Panc1 (cell line): ENCODE data around the gene TRNAU1AP. TPM values are rescaled to one million over a fixed set of nuclear protein-coding genes. Genes with fewer than 3 reads are reported as not detected.

Source experiments
- ATAC-seq: fragments of 200-7000 bp; cut with Tn5 transposase; 2 replicates; pipeline ENCODE4 v1.9.1; 2020; ENCODE audit warnings: mild to moderate bottlenecking, moderate library complexity
- BruUV-seq: library from RNA; stranded (reverse); fragments of 400-500 nt; replicated peaks from 2 replicates; lab custom pipeline; 2021; lab: Mats Ljungman, UMichigan
- CTCF ChIA-PET: fragments of 300-600 bp; sonication (Branson Sonifier 250); formaldehyde crosslinking; loops from one replicate; lab custom pipeline; 2022; ENCODE audit warnings: antibody characterized with exemption; lab: Charles Lee
- POLR2A ChIA-PET: fragments of 300-600 bp; sonication (Branson Sonifier 250); formaldehyde crosslinking; loops from one replicate; lab custom pipeline; 2022; ENCODE audit warnings: antibody characterized with exemption; lab: Charles Lee
- DNase-seq: peaks from one replicate; pipeline ENCODE4 v3.0.0-alpha.2; 2010; ENCODE audit warnings: low read depth, low spot score
- H3K27ac ChIP-seq: 2 replicates; pipeline ENCODE4 v1.5.1; 2011; ENCODE audit warnings: mild to moderate bottlenecking, low read length, inconsistent platforms
- H3K27me3 ChIP-seq: fragments of 200-500 bp; sonication (Bioruptor generic); 2 replicates; pipeline ENCODE4 v1.6.0; 2014; ENCODE audit warnings: low read length, inconsistent platforms; ENCODE audit not compliant: control insufficient read depth, insufficient read depth
- H3K36me3 ChIP-seq: fragments of 200-500 bp; sonication (Bioruptor generic); 2 replicates; pipeline ENCODE4 v1.5.1; 2014; ENCODE audit warnings: inconsistent platforms, mild to moderate bottlenecking, low read length, moderate library complexity; ENCODE audit not compliant: control insufficient read depth, insufficient read depth
- H3K4me1 ChIP-seq: 2 replicates; pipeline ENCODE4 v1.5.1; 2011; ENCODE audit warnings: inconsistent platforms, mild to moderate bottlenecking, low read length, moderate library complexity; ENCODE audit not compliant: control insufficient read depth, insufficient read depth
- H3K4me3 ChIP-seq, 2 experiments: 2 replicates each; pipeline ENCODE4 v1.5.1; 2011 to 2012; ENCODE audit warnings: low read depth in 2 of 2, low read length in 2 of 2, mild to moderate bottlenecking in 2 of 2, inconsistent platforms in 1 of 2, moderate library complexity in 1 of 2
- H3K9me3 ChIP-seq: fragments of 200-500 bp; sonication (Bioruptor generic); 2 replicates; pipeline ENCODE4 v1.5.1; 2014; ENCODE audit warnings: low read depth, mild to moderate bottlenecking, inconsistent platforms, low read length, moderate library complexity; ENCODE audit not compliant: control insufficient read depth, insufficient read depth
- POLR2AphosphoS5 ChIP-seq: IDR thresholded peaks from 2 replicates; pipeline ENCODE4 v1.6.1; 2012; ENCODE audit warnings: mild to moderate bottlenecking, low read depth, low read length, moderate library complexity
- SIN3A ChIP-seq: IDR thresholded peaks from 2 replicates; pipeline ENCODE4 v1.6.1; 2012; ENCODE audit warnings: low read depth, mild to moderate bottlenecking, low read length, moderate library complexity, borderline replicate concordance; ENCODE audit not compliant: insufficient read depth
- TCF7L2 ChIP-seq: IDR thresholded peaks from 2 replicates; pipeline ENCODE4 v1.6.1; 2011; ENCODE audit warnings: mild to moderate bottlenecking, low read depth, low read length, inconsistent platforms
- in situ Hi-C: cut with HindIII; loops from 2 replicates; pipeline ENCODE4 v1.10.0; 2016; ENCODE audit warnings: low sequenced_read_pairs, low pct_unique_long_range_greater_than_20kb
- intact Hi-C: fragments of 100-400 bp; cut with micrococcal nuclease; formaldehyde crosslinking; loops from one replicate; pipeline ENCODE4 v1.10.0; 2022; ENCODE audit not compliant: unreplicated experiment
- total RNA-seq: library from RNA; stranded (reverse); gene quantifications from one replicate; pipeline ENCODE4 v1.2.1, GENCODE V29; 2021; ENCODE audit not compliant: unreplicated experiment
- TF ChIP-seq, protein P1 (sequence below): fragments of 450-650 bp; IDR thresholded peaks from 2 replicates; pipeline ENCODE4 v1.5.1; 2017; ENCODE audit warnings: mild to moderate bottlenecking
- TF ChIP-seq, protein P2 (sequence below), 2 experiments: IDR thresholded peaks; 2 replicates each; pipeline ENCODE4 v1.6.1; 2011 to 2012; ENCODE audit warnings: low read depth in 2 of 2, control low read depth in 1 of 2, low read length in 1 of 2, mild to moderate bottlenecking in 1 of 2, moderate library complexity in 1 of 2; ENCODE audit not compliant: insufficient read depth in 1 of 2

Gene TRNAU1AP
- total RNA-seq, 1 experiment from 2014 or later, result 39.1 TPM

DNA sequence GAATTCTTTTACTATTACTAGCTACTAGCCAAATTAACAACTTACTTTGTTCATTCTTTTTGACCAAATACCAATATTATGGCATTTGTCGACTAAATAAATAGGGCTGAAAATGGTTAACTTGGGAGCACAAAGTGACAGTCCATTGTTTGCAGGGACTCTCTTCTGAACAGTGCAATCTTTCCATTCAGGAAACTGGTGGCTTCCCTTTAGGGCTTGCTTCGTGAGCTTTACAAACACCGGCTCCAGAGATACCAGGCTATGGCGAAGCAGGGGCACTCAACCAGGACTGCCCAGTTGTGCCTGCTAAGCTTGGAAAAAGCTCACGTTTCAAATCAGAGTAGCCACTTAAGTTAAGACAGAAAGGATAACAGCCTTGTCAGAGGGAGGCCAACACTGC lies 51.5 kb downstream of the TRNAU1AP start:
- H3K4me3 ChIP-seq, result no peak overlapping the region
- no TSS peak for BruUV-seq
- no peaks in the 10 kb centered on the region for H3K27me3 ChIP-seq
- no peak for ATAC-seq
- ChIA-PET POLR2A (interaction anchor here (1.1 kb wide), 1 partner anchor 11 kb away, joined by 3 read pairs; no protein-coding TSS in a partner anchor), CTCF (interaction anchor here (0.6 kb wide), 1 partner anchor 93 kb away, joined by 7 read pairs; no protein-coding TSS in a partner anchor)
- no peaks in the 10 kb centered on the region; the same call in none of the 2 replicates for H3K36me3 ChIP-seq
- in situ Hi-C loops (no loop called here), intact Hi-C loops (loop anchor here (5.0 kb wide), 1 partner anchor 87 kb away; no protein-coding TSS in a partner anchor)
- H3K9me3 ChIP-seq, result no peaks in the 10 kb centered on the region
- DNase-seq, result no peak
- H3K27ac ChIP-seq, result no peak overlapping the region
- TF ChIP-seq, protein P1, sequence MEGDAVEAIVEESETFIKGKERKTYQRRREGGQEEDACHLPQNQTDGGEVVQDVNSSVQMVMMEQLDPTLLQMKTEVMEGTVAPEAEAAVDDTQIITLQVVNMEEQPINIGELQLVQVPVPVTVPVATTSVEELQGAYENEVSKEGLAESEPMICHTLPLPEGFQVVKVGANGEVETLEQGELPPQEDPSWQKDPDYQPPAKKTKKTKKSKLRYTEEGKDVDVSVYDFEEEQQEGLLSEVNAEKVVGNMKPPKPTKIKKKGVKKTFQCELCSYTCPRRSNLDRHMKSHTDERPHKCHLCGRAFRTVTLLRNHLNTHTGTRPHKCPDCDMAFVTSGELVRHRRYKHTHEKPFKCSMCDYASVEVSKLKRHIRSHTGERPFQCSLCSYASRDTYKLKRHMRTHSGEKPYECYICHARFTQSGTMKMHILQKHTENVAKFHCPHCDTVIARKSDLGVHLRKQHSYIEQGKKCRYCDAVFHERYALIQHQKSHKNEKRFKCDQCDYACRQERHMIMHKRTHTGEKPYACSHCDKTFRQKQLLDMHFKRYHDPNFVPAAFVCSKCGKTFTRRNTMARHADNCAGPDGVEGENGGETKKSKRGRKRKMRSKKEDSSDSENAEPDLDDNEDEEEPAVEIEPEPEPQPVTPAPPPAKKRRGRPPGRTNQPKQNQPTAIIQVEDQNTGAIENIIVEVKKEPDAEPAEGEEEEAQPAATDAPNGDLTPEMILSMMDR, result no peak
- TF ChIP-seq, protein P2, sequence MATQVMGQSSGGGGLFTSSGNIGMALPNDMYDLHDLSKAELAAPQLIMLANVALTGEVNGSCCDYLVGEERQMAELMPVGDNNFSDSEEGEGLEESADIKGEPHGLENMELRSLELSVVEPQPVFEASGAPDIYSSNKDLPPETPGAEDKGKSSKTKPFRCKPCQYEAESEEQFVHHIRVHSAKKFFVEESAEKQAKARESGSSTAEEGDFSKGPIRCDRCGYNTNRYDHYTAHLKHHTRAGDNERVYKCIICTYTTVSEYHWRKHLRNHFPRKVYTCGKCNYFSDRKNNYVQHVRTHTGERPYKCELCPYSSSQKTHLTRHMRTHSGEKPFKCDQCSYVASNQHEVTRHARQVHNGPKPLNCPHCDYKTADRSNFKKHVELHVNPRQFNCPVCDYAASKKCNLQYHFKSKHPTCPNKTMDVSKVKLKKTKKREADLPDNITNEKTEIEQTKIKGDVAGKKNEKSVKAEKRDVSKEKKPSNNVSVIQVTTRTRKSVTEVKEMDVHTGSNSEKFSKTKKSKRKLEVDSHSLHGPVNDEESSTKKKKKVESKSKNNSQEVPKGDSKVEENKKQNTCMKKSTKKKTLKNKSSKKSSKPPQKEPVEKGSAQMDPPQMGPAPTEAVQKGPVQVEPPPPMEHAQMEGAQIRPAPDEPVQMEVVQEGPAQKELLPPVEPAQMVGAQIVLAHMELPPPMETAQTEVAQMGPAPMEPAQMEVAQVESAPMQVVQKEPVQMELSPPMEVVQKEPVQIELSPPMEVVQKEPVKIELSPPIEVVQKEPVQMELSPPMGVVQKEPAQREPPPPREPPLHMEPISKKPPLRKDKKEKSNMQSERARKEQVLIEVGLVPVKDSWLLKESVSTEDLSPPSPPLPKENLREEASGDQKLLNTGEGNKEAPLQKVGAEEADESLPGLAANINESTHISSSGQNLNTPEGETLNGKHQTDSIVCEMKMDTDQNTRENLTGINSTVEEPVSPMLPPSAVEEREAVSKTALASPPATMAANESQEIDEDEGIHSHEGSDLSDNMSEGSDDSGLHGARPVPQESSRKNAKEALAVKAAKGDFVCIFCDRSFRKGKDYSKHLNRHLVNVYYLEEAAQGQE (IDR thresholded peaks at IDR 0.05; ENCODE audit: insufficient read depth in 1 of 2, low read depth in 2 of 2, low read length in 1 of 2), result no peak
- TF ChIP-seq SIN3A (no peak), TCF7L2 (no peak), POLR2AphosphoS5 (no peak)
- peaks cover 8% of the 10 kb centered on the region for H3K4me1 ChIP-seq

DNA sequence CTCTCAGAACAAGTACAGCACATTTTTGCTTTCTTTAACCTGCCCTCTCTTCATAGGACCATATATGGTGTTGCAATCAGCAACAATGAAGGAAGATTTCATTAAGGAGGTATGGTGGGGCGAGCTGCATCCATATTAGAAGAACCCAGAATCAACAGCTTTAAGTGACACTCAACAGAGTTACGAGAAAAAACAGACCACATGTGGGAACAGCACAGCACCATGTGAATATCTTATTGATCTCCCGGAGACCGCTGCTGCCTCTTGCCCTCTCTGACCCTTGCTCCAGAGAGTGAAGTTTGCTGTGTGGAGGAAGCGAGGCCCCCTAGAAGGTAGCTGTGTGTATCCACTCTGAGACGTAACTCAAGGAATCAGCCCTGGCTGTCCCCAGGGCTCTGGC lies 52.1 kb downstream of the TRNAU1AP start:
- H3K27ac ChIP-seq, result no peak overlapping the region
- H3K4me3 ChIP-seq, result no peak overlapping the region
- intact Hi-C loops, result loop anchor here (5.0 kb wide), 1 partner anchor 88 kb away; no protein-coding TSS in a partner anchor
- DNase-seq (no peak), ATAC-seq (no peak)
- peaks cover 8% of the 10 kb centered on the region for H3K4me1 ChIP-seq
- in situ Hi-C loops, result no loop called here
- BruUV-seq, result no TSS peak
- no peaks in the 10 kb centered on the region; the same call in none of the 2 replicates for H3K36me3 ChIP-seq
- CTCF ChIA-PET, result no interaction called here
- POLR2A ChIA-PET, result interaction anchor here (0.6 kb wide), 1 partner anchor 143 kb away, joined by 4 read pairs; no protein-coding TSS in a partner anchor
- no peaks in the 10 kb centered on the region for H3K9me3 ChIP-seq
- TF ChIP-seq, protein P1, result no peak
- no peak for TF ChIP-seq POLR2AphosphoS5
- no peak for TF ChIP-seq TCF7L2
- TF ChIP-seq, protein P2 (IDR thresholded peaks at IDR 0.05; ENCODE audit: insufficient read depth in 1 of 2, low read depth in 2 of 2, low read length in 1 of 2), result no peak
- H3K27me3 ChIP-seq, result no peaks in the 10 kb centered on the region
